Heart left ventricle (tissue), 13 donors: ENCODE data around the gene CENPN.

Source experiments
- CTCF ChIP-seq, 12 donors: fragments of 200-600 bp; sonication (generic) in 4 of 12; IDR thresholded peaks; one replicate each; pipeline versions ENCODE4 v1.5.0 to v1.8.0; 2018 to 2022; ENCODE audit warnings: antibody characterized with exemption in 12 of 12, mild to moderate bottlenecking in 5 of 12
- POLR2A ChIP-seq, 2 donors: fragments of 450-650 bp; IDR thresholded peaks; one replicate each; pipeline ENCODE4 v1.6.1; 2017; ENCODE audit warnings: antibody characterized with exemption in 2 of 2, mild to moderate bottlenecking in 2 of 2, moderate library complexity in 2 of 2
- donor health status: ischemic (EF 13 %, LVEDD 7.1; RV severe dilation, severe dysfunction).
- donor health status: DM: no; HTN: yes; CAD: no.
- donor health status: DM: no; HTN: no; CAD: no.
- donor health status: ischemic (EF 25% LVEDD 6.9; RV normal size, moderate dysfunction).
- donor health status: ischemic (EF 25% LVEDD 5.7; RV mildly dilated, moderate dysfunction).
- donor health status: ischemic (EF 35%, LVEDD 5.7; RV mildly dilated, moderate dysfunction).
- donor health status: nonischemic (EF 11% LVEDD 7.7; RV severe dilation, severe dysfunction).
- donor health status: DM: yes; HTN: yes; CAD: no.
- donor health status: PGD.
- donor health status: ischemic (EF 29% LVEDD 5.4; RV normal size, mild dysfunction).
- donor health status: nonischemic (EF 23%, LVEDD 6.1; RV moderate dilation, normal function).

DNA sequence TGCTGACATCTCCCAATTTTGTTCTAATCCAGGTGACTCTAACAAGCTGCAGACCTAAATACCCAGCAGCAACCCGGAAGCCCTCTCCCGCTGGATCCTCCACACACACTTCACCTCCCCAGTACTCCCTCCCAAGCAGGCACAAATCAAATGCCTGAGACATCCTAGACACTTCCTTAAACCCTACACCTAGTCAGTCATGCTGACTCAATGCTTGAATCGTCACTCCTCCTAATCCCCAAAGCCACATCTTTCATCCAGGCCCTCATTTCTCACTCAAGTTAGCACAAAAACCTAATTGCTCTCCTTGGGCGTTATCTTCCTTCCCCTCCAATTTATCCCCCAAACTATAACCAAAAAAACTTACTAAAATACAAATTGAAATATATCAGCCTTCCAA, 33.0 kb upstream of the CENPN start:
- TF ChIP-seq CTCF (IDR thresholded peaks at IDR 0.05) (no peak), POLR2A (IDR thresholded peaks at IDR 0.05) (no peak)
